Activated CD4-positive, alpha-beta T cell treated with anti-CD3 and anti-CD28 coated beads for 4 hours (primary cell): ENCODE measurements around the gene USP14.

Source experiments
- DNase-seq, 2 donors: peaks; one replicate each; pipeline ENCODE4 v3.0.0-alpha.2; 2020

Gene USP14

DNA sequence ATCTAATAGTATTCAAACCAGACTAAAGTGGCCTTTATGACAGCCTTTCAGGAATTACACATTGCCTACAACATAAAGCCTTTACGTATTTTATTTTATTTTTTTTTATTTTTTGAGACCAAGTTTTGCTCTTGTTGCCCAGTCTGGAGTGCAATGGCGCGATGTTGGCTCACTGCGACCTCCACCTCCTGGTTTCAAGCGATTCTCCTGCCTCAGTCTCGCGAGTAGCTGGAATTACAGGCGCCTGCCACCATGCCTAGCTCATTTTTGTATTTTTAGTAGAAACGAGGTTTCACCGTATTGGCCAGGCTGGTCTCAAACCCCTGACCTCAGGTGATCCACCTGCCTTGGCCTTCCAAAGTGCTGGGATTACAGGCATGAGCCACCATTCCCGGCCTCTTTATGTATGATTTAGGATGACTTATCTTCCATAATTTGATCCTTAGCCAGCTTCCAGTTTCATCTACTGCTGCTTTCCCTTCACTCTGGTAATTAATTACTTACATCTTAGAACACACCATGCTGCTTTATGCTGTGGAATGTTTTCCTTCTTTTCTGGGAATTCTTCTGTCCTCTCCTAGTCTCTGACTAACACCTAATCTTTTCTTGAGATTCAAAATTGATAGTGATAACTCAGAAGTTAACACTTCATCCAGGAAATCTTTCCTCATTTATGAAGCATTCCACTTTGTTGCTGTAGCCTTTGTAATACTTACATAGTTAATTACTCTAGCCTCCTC is 2.6 kb downstream of the USP14 start:
- no peak for DNase-seq

DNA sequence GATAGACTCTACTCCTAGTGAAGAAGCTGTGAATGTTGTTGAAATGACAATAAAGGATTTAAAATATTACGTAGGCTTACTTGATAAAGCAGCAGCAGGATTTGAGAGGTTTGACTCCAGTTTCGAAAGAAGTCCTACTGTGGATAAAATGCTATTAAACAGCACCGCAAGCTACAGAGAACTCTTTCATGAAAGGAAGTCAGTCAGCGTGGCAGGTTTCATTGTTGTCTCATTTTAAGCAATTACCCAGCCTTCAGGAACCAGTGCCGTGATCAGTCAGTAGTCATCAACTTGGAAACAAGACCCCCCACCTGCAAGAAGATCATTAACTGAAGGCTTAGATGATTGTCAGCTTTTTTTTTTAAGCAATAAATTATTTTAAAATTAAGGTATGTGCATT is 14.0 kb downstream of the USP14 start:
- DNase-seq, result no peak

DNA sequence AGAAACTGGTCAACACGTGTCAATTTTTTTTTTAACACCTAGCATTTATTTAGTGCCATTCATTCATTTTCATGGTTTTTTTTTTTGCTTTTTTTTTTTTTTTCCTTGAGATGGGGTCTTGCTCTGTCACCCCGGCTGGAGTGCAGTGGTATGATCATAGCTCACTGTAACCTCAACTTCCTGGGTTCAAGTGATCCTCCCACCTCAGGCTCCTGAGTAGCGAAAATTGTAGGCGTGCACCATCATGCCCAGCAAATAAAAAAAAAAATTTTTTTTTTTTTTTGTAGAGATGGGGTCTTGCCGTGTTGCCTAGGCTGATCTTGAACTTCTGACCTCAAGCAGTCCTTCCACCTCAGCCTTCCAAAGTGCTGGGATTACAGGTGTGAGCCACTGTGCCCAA is 21.1 kb downstream of the USP14 start:
- DNase-seq, result no peak

DNA sequence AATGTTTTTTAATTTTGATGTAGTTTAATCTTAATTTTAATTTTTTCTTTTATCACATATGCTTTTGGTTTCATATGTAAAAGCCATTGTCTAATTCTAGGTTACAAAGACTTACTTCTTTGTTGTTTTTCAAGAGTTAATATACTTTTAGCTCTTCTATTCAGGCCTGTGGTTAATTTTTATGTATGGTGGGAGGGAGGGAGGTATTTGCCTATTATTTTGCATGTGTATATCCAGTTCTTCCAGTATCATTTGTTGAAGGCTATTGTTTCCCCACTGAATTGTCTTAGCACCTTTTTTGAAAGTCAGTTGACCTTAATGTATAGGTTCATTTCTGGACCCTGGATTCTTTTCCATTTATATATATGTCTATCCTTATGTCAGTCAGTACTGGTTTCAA is 23.4 kb downstream of the USP14 start:
- no peak for DNase-seq

DNA sequence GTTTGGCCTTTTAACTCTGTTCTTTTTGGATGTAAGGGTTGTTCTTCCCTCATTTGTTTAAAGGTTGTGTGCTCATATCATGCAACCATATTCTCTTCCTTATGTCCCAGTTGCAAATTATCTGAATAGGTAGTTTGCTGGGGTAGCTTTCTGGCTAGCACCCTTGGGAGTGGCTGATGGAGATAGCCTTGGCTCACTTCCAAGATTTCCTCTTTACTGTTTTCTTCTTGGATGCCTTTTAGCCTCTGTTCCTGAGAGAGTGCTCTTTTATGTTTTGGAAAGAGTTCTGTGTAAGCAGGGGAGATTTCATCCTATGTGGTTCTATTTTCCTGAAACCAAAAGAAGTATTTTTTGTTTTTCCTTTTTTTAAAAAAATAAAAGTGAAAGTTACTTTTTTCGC is 25.4 kb downstream of the USP14 start:
- no peak for DNase-seq

DNA sequence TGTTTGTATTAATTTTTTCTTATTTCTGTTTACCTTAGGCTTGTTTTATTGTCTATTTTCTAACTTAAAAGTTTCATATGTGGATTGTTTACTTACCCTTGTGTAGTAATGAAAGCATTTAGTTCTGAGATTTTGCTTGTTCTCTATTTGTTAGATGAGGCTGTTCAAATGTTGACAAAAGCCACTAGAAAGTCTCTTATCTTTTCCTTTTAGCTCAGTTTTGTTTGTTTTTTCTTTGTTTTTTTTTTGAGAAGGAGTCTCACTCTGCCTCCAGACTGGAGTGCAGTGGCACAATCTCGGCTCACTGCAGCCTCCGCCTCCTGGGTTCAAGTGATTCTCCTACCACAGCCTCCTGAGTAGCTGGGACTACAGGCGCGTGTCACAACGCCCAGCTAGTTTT is 30.9 kb downstream of the USP14 start:
- no peak for DNase-seq

DNA sequence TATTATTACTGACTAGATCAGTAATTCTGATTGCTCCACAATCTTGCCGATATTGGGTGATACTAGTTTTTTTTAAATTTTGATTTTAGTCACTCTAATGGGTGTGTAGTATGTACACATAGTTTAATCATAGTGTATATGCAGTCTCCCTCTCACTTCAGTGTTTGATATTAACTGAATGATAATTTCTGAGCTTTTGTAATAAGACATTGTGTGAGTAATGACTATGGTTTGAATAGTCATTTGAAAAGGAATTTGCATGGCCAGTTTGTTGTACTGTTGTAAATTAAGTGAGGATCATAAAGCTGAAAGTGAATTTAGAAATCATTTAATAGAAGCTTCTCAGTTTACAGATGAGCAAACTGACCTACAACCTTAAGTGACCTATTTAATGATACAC is 33.4 kb downstream of the USP14 start:
- DNase-seq, result no peak

DNA sequence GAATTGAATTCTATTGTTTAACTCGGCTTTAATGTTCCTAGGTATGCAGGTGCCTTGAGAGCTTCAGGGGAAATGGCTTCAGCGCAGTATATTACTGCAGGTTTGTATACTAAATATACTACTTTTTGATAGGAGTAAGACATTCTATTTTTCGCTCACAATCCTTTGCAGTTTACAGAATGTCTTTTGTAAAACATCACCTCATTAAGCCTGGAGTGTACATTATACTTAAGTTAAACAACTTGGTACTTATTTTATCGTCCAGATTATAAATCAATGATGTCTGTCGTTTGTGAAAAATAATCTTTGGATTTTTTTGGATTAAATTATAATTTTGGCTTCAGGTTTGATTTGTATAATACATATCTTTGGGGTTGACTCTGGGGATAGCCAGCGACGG is 34.4 kb downstream of the USP14 start:
- DNase-seq, result no peak

DNA sequence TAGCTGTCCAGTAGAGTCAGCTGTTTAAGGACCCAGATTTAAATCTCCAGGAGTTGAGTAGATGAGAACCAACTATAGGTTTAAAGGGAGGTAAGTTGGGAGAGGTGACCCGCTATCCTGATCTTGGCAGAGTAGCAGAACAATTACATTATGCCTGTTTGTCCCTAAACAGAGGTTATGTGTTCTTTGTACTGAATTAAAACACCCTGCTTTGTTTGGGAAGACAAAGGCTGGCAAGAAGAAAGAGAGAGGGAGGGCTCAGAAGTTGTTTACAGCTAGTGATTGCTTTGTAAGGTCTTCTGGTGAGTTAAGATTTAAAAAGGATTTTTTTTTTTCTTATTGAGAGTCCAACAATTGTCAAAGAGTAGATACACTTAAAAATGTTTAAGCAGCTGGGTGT is 37.3 kb downstream of the USP14 start:
- no peak for DNase-seq

DNA sequence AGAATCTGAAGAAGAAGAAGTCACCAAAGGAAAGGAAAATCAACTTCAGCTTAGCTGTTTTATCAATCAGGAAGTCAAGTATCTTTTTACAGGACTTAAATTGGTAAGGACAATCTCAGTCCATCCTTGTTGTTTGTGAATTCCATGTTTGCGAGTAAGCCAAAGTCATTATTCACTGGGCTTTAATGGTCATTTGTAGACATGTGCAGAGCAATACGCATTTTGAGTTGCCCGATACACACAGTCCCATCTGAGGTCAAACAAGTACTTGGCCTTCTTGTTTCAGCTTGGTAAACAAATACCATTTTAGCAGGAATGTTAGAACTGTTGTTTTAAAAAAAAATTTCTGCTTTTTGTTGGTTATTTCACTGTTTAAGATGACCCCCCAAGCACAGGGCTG is 40.9 kb downstream of the USP14 start:
- DNase-seq, result no peak

DNA sequence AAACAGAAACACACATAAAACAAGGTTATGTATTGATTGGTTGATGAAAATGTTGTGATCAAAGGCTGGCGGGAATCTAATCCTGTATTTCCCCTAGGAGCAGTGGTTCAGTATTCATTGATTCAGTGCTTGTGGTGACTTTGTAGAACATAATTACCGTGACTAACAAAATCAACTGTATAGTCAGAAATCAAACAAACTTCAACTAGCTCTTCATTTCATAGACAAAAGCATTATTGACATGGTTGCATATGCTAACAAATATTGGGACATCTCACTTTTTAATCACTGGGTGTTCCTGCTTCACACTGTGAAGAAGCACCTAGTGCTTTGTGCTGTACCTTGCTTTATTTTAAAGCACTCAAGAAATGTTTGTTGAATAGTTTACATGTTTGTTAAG is 41.4 kb downstream of the USP14 start:
- no peak for DNase-seq

DNA sequence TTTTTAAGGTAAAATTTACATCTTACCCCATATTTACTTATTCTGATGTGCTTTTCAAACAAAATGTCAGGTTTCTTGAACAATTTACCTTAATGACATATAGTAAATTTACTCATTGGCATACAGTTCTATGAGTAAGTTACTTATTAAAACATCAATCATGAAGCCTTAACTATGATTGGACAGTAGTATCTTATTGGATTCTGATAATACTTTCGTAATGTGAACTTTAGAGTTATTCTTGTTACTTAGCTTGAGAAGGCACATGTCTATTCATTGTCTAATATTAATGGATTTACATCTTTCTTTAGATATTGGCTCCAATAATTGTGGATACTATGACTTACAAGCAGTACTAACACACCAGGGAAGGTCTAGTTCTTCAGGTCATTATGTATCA is 51.7 kb downstream of the USP14 start:
- DNase-seq, result no peak

DNA sequence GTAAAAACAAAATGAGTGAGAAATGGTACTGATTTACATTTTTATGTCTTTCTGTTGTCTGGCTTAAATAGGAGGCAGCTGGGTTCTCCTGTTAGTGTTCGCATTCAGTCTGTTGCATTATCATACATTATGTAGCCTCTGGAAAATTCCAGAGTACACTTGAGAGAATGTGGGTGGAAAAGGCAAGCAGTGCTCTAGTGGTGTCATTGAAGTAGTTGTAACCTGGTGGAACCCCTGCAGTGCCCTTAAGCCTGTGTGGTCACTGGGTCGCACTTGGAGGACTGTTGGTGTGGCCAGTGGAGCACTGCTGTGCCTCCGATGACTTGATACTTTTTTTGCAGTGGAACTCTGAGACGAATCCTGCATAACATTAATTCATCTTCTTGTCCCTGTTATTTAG is 52.4 kb downstream of the USP14 start:
- no peak for DNase-seq

DNA sequence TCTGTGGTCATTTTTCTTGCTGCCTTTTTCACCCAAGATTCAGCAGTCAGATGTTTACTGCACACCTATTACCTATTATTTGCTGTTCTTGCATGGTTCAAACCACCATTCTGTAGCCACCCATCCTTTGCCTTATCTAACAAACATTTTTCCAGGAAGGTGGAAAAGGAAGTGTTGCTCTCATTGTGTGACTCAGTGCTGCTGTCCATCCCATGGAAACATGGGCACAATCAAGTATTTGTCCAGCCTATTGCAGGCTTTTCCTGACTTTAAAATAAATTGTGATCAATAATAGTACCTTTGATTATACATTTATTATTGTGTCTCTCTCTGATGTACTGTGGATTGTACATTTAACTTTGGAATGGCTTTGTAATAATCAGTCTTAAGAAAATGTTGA is 53.2 kb downstream of the USP14 start:
- no peak for DNase-seq

DNA sequence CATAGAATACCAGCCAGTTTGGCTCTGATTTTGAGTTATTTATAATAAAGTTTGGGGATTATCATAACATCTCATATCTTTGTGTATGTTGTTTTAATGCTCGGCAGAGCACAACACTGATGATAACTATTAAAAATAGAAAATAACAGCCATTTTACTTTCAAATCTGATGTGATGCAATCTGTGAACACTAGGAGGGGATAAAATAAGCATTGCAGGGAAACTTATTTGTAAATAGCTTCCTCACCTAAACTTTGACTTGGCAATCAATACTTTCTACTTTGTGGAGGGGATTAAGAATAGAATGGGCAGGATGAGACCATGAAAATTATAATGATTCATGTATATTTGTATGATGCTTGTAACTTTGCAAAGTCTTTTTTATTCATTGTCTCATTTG is 54.4 kb downstream of the USP14 start:
- no peak for DNase-seq

DNA sequence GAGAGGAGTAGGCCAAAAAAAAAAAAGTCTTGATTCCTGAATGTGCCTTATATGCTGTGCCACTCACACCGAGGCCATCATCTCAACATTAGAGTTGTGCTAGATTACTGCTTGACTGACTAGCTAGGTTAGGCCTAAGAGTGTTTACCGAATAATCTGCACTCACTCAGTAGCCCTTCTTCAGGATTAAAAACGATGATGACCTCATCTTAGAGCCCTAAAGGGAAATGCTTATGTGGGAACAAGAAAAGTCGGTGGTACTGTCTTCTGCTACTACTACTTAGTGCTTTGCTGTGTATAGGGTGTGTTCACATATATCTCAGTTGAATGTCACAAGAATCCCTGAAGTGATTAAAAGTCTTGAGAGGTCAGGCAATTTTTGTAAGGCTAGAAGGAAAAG is 55.1 kb downstream of the USP14 start:
- no peak for DNase-seq

DNA sequence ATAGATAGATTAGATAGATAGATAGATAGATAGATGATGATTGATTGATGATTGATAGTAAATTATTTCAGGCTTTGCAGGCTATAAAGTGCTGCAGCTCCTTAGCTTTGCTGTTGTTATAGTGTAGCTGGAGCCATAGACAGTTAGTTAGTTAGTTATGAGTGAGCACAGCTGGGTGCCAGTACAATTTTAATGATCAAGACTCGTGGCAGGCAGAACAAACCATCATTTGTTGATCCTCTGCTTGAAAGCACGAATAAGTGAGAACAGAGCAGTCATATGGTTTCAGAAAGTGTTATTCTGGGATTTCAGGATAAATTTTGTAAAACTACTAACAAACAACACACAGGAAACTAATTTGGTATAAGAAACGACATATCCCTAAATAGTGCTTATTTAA is 55.6 kb downstream of the USP14 start:
- DNase-seq, result no peak

DNA sequence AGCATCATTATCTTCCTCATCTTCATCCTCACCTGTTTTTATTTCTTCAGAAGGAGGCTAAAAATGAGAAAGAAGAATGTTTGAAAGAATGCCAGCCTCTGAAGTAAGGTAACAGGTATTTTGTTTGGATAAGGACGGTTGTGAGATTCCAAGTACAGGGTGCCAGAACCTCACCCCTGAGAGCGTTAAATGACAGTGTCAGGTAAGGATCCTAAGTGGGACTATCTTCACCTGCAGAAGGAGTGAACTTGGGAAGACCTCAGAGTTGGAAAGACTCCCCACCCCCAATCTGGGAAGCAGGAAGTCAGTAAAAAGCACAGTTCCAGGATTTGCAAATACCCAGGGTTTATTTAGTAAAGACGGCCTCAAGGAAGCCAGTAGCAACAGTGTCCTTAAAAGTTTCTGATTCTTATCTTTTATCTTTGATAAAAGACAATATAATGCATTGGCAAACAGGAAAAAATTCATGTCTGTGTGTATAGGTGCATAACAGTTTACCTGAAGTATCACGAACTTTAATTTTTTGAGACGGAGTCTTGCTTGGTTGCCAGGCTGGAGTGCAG is 57.2 kb downstream of the USP14 start:
- DNase-seq, result no peak

DNA sequence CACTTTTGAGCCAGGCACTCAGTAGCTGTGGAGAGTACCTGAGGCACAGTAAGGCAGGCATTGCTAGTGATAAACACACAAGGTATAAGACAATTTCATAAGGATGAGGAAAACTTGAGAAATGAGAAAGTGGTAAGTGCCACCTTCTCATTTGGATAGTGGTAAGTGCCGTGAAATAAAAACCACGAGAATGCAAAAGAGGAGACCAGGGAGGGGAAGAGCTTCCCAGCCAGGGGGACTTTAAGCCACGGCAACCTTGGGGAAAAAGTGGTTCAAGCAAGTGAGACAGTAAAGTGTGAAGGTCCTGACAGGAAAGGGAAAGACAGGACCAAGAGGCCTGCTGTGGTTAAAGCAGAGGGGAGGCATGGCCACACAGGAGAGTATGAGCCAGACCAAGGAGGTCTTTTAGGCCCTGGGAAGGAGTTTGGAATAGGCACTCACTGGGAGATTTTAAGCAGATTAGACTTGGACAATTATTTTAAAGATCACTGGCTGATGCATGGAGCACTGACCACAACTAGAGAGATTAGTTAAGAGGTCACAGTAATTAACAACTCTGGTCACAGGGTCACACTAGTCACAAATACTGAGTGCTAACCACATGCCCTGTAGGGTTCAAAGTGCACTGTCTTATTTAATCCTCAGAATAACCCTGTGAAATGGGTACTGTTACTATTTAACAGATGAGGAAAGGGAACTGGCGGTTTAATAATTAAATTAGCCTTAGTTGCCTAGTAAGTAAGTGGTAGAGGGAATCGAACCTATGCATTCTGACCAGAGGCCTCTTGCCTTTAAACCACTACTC is 59.4 kb downstream of the USP14 start:
- no peak for DNase-seq

DNA sequence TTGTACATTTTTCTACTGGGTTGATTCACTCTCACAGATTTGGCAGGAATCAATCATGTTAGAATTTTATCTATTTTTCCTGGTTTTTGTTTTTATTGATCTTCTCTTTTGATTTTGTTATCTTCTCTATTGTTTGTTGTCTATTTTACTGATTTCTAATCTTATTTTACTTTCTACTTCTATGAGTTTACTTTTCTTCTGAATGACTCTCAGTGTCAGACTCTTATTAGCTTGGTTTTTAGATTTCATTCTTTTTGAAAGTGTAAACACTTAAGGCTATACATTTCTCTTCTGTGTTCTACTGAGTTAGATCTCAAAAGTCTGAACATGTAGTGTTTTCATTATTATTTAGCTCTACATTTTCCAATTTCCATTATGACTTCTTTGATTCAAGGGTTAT is 62.4 kb downstream of the USP14 start:
- no peak for DNase-seq

DNA sequence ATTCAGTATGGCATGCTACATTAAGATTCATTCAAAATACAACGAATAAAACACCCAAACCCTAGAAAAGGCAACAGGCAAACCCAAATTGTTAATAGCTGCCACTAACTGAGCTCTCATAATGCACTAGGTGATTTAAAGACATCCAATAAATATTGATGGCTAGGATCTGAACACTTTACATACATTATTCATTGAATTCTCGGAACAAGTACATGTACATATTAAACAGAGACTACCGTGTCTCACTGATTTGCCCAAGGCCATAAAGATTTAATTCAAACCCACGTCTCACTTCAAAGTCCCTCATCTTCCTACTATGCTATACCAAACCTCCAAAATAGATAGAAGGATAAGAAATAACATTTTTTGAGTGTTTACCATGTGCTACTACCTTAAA is 67.4 kb downstream of the USP14 start:
- DNase-seq, result no peak

DNA sequence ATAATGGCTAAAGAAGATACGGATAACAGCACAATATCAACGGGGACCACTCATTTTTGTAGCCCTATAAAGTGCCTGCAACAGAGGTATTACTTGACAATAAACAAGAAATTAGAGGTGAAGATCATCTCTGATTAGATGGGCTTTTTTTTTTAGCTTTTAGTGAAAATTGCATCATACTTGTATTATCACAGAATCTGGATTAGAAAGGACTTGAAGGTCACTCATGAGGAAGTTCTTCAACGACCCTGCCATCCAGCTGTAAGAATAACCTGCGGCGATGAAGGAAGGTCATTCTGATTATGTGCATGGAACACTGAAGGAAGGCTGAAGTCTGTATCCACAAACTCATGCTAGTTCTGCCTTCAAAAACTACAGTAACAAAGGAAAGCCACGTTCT is 69.0 kb downstream of the USP14 start:
- DNase-seq, result no peak

DNA sequence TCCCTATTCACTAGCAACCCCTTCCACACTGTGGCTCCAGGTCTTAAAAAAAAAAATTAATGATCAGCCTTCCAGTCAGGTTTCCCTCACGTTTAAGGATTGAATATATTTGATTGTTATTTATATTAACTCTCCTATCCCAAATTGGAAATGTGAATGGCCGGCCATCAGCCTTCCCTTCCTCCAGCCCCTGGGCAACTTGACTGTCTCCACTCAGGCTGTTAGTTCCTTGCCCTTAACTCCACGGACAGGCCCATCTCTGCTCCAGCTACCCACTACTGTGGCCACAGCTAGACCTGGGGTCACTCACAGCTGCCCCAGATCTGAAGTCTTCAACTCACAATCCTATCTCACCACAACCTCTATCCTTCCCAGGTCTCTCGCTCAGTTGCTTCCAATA is 69.5 kb downstream of the USP14 start:
- DNase-seq, result no peak

DNA sequence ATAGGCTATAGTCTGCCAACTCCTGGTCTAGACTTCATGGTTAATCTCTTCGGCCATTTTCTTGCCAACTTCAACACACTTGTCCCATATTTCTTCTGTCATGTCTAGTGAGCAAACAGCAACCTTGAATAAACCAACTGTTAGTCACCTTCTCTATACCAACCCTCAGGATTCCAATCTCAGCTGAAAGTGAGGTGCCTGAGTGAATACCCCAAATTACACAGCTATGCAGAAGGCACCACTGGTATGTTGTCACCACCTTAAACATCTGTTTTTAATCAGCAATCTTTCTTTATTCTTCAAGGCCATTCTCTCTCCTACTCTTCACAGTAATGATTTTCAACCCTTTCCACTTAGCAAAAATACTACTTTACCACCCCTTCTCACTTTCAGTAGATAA is 70.2 kb downstream of the USP14 start:
- DNase-seq, result no peak

DNA sequence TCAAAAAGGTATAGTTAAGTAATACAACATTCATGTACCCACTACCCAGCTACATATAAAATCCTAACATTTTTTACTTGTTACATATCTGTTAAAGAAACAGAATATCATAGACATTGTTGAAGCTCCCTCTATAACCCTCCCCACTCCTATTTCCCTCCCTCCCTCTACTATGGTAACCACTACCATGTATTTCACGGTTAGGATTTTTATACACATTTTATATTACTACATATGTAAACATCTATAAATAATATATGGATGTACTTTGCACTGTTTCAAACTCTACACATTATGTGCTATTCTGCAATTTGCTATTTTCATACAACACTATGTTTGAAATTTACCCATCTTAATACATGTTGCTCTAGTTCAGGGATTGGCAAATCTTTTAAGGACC is 73.2 kb downstream of the USP14 start:
- DNase-seq, result no peak
